Activated CD8-positive, alpha-beta memory T cell treated with anti-CD3 and anti-CD28 coated beads, Interleukin-2, amount 50 U/mL, for 48 hours (primary cell): ENCODE data around the gene TLE2.
"Not testable (repeated sequence)": the region's sequence is repeated elsewhere in the genome, so short reads cannot be mapped to it uniquely, and the experiment has no call there.

Experiments
- DNase-seq: peaks from one replicate; pipeline ENCODE4 v3.0.0-alpha.2; 2020

TLE2 gene

GRCh38 chr19:3012621-3013262 lies 16.3 kb downstream of the TLE2 start:
- no peak for DNase-seq

- not testable (repeated sequence) for DNase-seq
These were observed 17.0 kb downstream of the TLE2 start for GRCh38 chr19:3012059-3012458.

- no peak for DNase-seq
These were observed 18.2 kb downstream of the TLE2 start for GRCh38 chr19:3010871-3011270.

- DNase-seq: no peak
These were observed 20.1 kb downstream of the TLE2 start for GRCh38 chr19:3008994-3009393.

GRCh38 chr19:3007975-3008374 lies 21.1 kb downstream of the TLE2 start:
- no peak for DNase-seq

- no peak for DNase-seq
These were observed 22.9 kb downstream of the TLE2 start for GRCh38 chr19:3006075-3006767.

- no peak for DNase-seq
These were observed 23.7 kb downstream of the TLE2 start for GRCh38 chr19:3005345-3005744.

GRCh38 chr19:3004522-3004921 lies 24.6 kb downstream of the TLE2 start:
- DNase-seq: no peak

GRCh38 chr19:3003046-3003445 lies 26.0 kb downstream of the TLE2 start:
- no peak for DNase-seq

GRCh38 chr19:3001235-3001800 lies 27.8 kb downstream of the TLE2 start:
- DNase-seq: no peak

- DNase-seq: no peak
These were observed 30.4 kb downstream of the TLE2 start for GRCh38 chr19:2998642-2999041.

GRCh38 chr19:2997720-2998119 lies 31.4 kb downstream of the TLE2 start:
- no peak for DNase-seq

GRCh38 chr19:2994588-2995131 lies 34.4 kb downstream of the TLE2 start:
- DNase-seq: no peak

GRCh38 chr19:2993579-2993978 lies 35.5 kb downstream of the TLE2 start:
- DNase-seq: no peak

GRCh38 chr19:2992958-2993357 lies 36.1 kb downstream of the TLE2 start:
- DNase-seq: no peak

GRCh38 chr19:2992333-2992732 lies 36.7 kb downstream of the TLE2 start:
- not testable (repeated sequence) for DNase-seq

GRCh38 chr19:2989236-2989946 lies 39.7 kb downstream of the TLE2 start:
- DNase-seq: no peak

GRCh38 chr19:2988568-2988967 lies 40.5 kb downstream of the TLE2 start:
- DNase-seq: no peak

GRCh38 chr19:2987797-2988196 lies 41.3 kb downstream of the TLE2 start:
- no peak for DNase-seq

GRCh38 chr19:2986951-2987524 lies 42.0 kb downstream of the TLE2 start:
- DNase-seq: no peak

GRCh38 chr19:2984215-2984528 lies 44.9 kb downstream of the TLE2 start:
- no peak for DNase-seq

GRCh38 chr19:2983351-2984214 lies 45.5 kb downstream of the TLE2 start:
- DNase-seq: no peak
